Left ventricle myocardium inferior (tissue), 1 donor: ENCODE data around the gene ILDR1. TPM values are rescaled to one million over a fixed set of nuclear protein-coding genes. Genes with fewer than 3 reads are reported as not detected.
A peak's percentile ranks its signal among the peaks of the same experiment; 100 is the strongest.

Source experiments
- DNase-seq: peaks from one replicate; pipeline ENCODE4 v3.0.0-alpha.2; 2020
- H3K27ac ChIP-seq: fragments of 200-600 bp; replicated peaks from 2 replicates; pipeline ENCODE4 v1.8.0; 2021
- H3K27me3 ChIP-seq: fragments of 200-600 bp; 2 replicates; pipeline ENCODE4 v1.8.0; 2021; ENCODE audit warnings: low read depth
- H3K36me3 ChIP-seq: fragments of 200-600 bp; 2 replicates; pipeline ENCODE4 v1.8.0; 2021
- H3K4me1 ChIP-seq: fragments of 200-600 bp; 2 replicates; pipeline ENCODE4 v1.8.0; 2021
- H3K4me3 ChIP-seq: fragments of 200-600 bp; 2 replicates; pipeline ENCODE4 v1.8.0; 2021; ENCODE audit warnings: mild to moderate bottlenecking, moderate library complexity
- H3K9me3 ChIP-seq: fragments of 200-600 bp; replicated peaks from 2 replicates; pipeline ENCODE4 v1.8.0; 2021
- CTCF ChIP-seq: fragments of 200-600 bp; IDR thresholded peaks from 2 replicates; pipeline ENCODE4 v1.8.0; 2021; ENCODE audit warnings: antibody characterized with exemption, mild to moderate bottlenecking, borderline replicate concordance
- intact Hi-C: fragments of 100-400 bp; cut with micrococcal nuclease; formaldehyde crosslinking; loops from one replicate; pipeline ENCODE4 v1.11.0; 2022
- total RNA-seq: library from RNA; stranded (reverse); fragmentation: NEBNext Ultra II Directional; extraction: Animal tissue kit (Norgen Biotek cat#: 25700); gene quantifications from one replicate; pipeline ENCODE4 v1.2.1, GENCODE V29; 2021
- donor health status: DM: no; HTN: yes; CAD: no; lungs with severe emphysema.

ILDR1 gene
- total RNA-seq, 1 donor from 2014 or later, result 0.33 TPM

- no peak for TF ChIP-seq CTCF
- intact Hi-C loops, result no loop called here
Measured at GRCh38 chr3:121961283-121961682, 60.8 kb downstream of the ILDR1 start.

GRCh38 chr3:121958801-121959200 is 63.2 kb downstream of the ILDR1 start:
- Histone ChIP-seq H3K27me3 (no peaks in the 10 kb centered on the region), H3K27ac (no peak overlapping the region), H3K4me1 (peaks cover 3% of the 10 kb centered on the region), H3K9me3 (peaks cover 3% of the 10 kb centered on the region), H3K4me3 (no peak overlapping the region), H3K36me3 (no peaks in the 10 kb centered on the region)
- TF ChIP-seq CTCF, result no peak
- intact Hi-C loops, result no loop called here
- DNase-seq, result no peak

More at GRCh38 chr3:121961283-121961682, 60.8 kb downstream of the ILDR1 start:
- no peak for DNase-seq
- Histone ChIP-seq H3K27me3 (no peaks in the 10 kb centered on the region), H3K4me3 (no peak overlapping the region), H3K9me3 (peaks cover 12% of the 10 kb centered on the region), H3K27ac (peak overlapping the region; percentile 47), H3K4me1 (peaks cover 3% of the 10 kb centered on the region), H3K36me3 (no peaks in the 10 kb centered on the region)

GRCh38 chr3:121957674-121958415 is 64.2 kb downstream of the ILDR1 start:
- intact Hi-C loops, result no loop called here
- DNase-seq, result no peak
- Histone ChIP-seq H3K27ac (no peak overlapping the region), H3K4me1 (peaks cover 3% of the 10 kb centered on the region), H3K4me3 (no peak overlapping the region), H3K9me3 (peaks cover 12% of the 10 kb centered on the region), H3K36me3 (no peaks in the 10 kb centered on the region), H3K27me3 (no peaks in the 10 kb centered on the region)
- TF ChIP-seq CTCF, result no peak

- Histone ChIP-seq H3K4me1 (peaks cover 3% of the 10 kb centered on the region), H3K9me3 (peaks cover 23% of the 10 kb centered on the region), H3K36me3 (no peaks in the 10 kb centered on the region), H3K4me3 (no peak overlapping the region), H3K27me3 (no peaks in the 10 kb centered on the region), H3K27ac (no peak overlapping the region)
- intact Hi-C loops, result no loop called here
- TF ChIP-seq CTCF, result no peak
- no peak for DNase-seq
Measured at GRCh38 chr3:121956363-121956762, 65.7 kb downstream of the ILDR1 start.

GRCh38 chr3:121951291-121951919 is 70.6 kb downstream of the ILDR1 start:
- TF ChIP-seq CTCF, result no peak
- H3K9me3 ChIP-seq, result peaks cover 25% of the 10 kb centered on the region
- intact Hi-C loops, result no loop called here
- no peak overlapping the region for H3K4me3 ChIP-seq
- no peaks in the 10 kb centered on the region for H3K4me1 ChIP-seq
- H3K36me3 ChIP-seq, result no peaks in the 10 kb centered on the region
- no peaks in the 10 kb centered on the region for H3K27me3 ChIP-seq
- DNase-seq, result no peak
- no peak overlapping the region for H3K27ac ChIP-seq
